Measurements from ENCODE around the gene HBA1.
"Not testable (repeated sequence)": the region's sequence is repeated elsewhere in the genome, so short reads cannot be mapped to it uniquely, and the experiment has no call there.

HBA1 gene

DNA sequence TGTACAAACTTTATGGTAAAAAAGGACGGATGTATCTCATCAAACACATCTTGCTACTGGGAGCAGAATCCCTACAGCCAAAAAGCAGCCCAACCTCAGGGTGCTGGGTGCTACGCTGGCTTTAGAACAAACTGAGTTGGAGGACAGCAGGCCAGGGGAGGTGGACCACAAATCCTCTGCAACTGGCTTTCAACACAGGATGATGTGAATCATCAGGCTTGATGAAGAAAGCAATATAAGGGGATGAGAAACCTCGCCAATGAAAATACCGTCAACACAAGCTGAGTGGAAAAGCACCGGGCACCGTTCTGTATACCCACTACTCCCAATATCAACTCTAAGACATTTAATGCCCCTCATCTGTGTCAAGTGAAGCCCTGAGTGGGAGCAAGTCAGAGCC is 18.0 kb downstream of the HBA1 start:
- DNase-seq (ENCODE audit: low read depth in 2 of 2, low spot score in 1 of 2): no peak

DNA sequence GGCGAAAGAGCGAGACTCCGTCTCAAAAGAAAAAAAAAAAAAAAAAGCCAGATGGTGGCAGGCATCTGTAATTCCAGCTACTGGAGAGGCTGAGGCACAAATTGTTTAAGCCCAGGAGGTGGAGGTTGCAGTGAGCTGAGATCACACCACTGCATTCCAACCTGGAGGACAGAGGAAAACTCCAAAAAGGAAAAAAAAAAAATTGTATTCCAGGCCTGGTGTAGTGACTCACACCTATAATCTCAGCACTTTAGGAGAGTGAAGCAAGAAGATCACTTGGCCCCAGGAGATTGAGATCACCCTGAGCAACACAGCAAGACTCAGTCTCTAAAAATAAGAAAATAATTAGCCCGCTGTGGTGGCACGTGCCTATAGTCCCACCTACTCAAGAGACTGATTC is 23.9 kb downstream of the HBA1 start:
- no peak for DNase-seq (ENCODE audit: low read depth in 2 of 2, low spot score in 1 of 2)

DNA sequence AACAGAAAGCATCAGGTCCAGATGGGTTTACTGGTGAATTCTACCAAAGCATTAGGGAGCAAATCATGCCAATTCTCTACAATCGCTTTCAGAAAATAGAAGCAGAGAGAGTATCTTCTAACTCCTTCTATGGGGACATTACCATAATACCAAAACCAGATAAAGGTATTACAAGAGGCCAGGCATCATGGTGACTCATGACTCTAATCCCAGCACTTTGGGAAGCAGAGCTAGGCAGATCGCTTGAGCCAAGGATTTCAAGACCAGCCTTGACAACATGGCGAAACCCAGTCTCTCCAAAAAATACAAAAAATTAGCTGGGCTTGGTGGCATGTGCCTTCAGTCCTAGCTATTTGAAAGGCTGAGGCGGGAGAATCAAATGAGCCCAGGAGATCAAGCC is 26.8 kb downstream of the HBA1 start:
- no peak for DNase-seq (ENCODE audit: low read depth in 2 of 2, low spot score in 1 of 2)

DNA sequence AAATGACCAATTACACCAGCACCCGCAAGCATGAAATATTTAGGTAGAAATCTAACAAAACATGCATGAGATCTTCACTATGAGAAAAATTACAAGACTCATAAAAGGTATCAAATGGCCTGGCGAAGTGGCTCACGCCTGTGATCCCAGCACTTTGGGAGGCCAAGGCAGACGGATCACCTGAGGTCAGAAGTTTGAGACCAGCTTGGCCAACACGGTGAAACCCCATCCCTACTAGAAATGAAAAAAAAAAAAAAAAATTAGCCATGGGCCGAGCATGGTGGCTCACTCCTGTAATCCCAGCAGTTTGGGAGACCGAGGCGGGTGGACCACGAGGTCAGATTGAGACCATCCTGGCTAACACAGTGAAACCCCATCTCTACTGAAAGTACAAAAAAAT is 27.6 kb downstream of the HBA1 start:
- DNase-seq (ENCODE audit: low read depth in 2 of 2, low spot score in 1 of 2): not testable (repeated sequence)

DNA sequence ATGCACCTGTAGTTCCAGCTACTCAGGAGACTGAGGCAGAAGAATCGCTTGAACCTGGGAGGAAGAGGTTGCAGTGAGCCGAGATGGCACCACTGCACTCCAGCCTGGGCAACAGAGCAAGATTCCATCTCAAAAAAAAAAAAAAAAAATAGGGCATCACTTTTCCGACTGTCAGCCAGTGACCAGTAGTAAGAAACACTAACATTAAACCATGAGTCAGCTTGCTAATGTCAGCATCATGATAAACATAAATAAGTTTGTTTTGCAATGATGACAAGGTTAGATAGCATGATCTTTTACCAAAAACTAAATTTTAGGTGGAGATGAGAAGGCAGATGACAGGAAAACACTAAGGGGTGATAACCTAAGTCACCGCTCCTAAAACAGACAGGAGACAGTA is 32.9 kb downstream of the HBA1 start:
- not testable (repeated sequence) for DNase-seq (ENCODE audit: low read depth in 2 of 2, low spot score in 1 of 2)

DNA sequence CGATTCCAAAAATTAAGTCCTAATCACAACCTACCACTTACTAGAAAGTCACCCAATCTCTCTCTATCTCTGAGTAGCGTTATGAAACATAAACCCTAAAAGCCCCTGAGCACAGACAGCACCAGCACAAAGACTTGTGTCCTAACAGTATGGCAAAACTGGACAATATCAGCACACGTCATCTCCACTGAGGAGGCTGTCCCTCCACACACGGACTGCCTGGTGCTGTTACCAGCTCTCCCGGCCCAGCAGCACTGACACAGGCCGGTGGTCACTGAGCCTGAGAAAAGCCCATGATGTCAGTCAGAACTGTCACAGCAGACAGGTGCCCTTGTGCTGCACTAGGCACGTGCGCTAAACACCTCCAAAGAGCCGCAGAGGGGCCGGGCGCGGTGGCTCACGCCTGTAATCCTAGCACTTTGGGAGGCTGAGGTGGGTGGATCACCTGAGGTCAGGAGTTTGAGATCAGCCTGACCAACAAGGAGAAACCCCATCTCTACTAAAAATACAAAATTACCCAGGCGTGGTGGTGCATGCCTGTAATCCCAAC is 35.2 kb downstream of the HBA1 start:
- DNase-seq (ENCODE audit: low read depth in 2 of 2, low spot score in 1 of 2): not testable (repeated sequence)

DNA sequence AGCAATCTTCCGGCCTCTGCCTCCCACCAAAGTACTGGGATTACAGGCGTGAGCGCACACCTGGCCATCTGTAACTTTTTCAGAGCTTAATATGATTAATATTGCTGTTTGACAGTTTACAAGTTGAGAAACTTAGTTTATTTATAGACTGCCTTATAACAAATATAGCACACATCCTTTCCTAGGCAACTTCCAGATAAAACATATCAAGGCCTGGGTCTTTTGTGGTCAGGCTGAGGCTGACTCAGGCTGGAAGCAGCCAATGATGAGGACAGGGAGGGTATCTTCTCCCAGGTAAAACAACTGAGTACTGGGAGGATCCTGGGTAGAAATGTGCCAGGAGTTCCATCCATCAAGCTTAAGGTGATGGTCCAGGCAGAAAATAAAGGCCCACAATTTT is 36.5 kb downstream of the HBA1 start:
- no peak for DNase-seq (ENCODE audit: low read depth in 2 of 2, low spot score in 1 of 2)

DNA sequence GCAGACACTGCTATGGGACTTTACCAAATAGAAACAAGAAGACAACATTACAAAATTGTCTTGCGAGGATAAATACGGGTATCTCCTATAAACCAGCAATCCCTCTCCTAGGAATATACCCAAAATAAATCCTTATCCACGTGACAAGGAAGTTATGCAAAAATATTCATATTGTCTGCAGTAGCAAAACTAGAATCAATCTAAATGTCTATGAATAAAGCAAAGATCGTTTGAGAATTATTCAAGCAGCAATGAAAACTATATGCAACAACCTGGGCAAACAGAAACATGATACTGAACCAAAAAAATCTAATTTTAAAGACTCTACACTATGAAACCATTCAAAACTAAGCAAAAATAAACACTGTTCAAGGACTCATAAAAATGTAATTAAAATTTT is 43.5 kb downstream of the HBA1 start:
- DNase-seq (ENCODE audit: low read depth in 2 of 2, low spot score in 1 of 2): no peak
